Ishikawa (cell line): Measurements from ENCODE around the gene PAPOLG.

Experiments used
- EGR1 ChIP-seq: IDR thresholded peaks from 2 replicates; pipeline ENCODE4 v1.6.1; 2012
- EP300 ChIP-seq: IDR thresholded peaks from 2 replicates; pipeline ENCODE4 v1.6.1; 2012; ENCODE audit warnings: borderline replicate concordance
- MAX ChIP-seq: IDR thresholded peaks from 2 replicates; pipeline ENCODE4 v1.6.1; 2012
- RAD21 ChIP-seq: IDR thresholded peaks from 2 replicates; pipeline ENCODE4 v1.6.1; 2012; ENCODE audit warnings: low read depth
- REST ChIP-seq: IDR thresholded peaks from 2 replicates; pipeline ENCODE4 v1.6.1; 2012; ENCODE audit warnings: low read depth, mild to moderate bottlenecking
- TAF1 ChIP-seq: IDR thresholded peaks from 2 replicates; pipeline ENCODE4 v1.6.1; 2012; ENCODE audit warnings: low read depth, mild to moderate bottlenecking
- YY1 ChIP-seq: IDR thresholded peaks from 2 replicates; pipeline ENCODE4 v1.6.1; 2012; ENCODE audit warnings: low read depth
- ZBTB7A ChIP-seq: IDR thresholded peaks from 2 replicates; pipeline ENCODE4 v1.6.1; 2012; ENCODE audit warnings: low read depth

DNA sequence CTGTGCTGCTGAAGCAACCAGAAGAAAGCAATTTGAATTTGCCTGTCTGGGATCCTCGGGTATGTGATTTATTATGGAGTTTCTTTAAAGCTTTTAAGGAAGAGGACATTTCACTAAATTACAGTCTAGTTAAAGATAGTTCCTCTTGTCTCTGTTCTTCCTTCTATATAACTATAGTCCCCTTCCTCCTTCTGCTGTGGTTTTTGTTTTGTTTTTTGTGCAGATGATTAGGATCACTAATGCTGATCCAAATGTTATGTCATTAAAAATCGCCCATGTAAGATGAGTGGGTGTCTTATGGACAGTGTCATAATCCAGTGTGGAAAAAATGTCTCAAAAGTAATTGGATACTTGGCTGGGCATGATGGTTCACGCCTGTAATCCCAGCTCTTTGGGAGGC lies 24.7 kb downstream of the PAPOLG start:
- TF ChIP-seq EP300 (no peak), ZBTB7A (no peak), MAX (no peak), TAF1 (no peak), RAD21 (no peak), YY1 (no peak), EGR1 (no peak), REST (no peak)
